Prostate gland (tissue), 2 donors: ENCODE measurements around the gene GFRA4.

ENCODE experiments used
- POLR2A ChIP-seq: fragments of 450-650 bp; IDR thresholded peaks from one replicate; pipeline ENCODE4 v1.6.1; 2016; ENCODE audit warnings: antibody characterized with exemption, mild to moderate bottlenecking
- POLR2AphosphoS5 ChIP-seq: sonication (generic); formaldehyde crosslinking; IDR thresholded peaks from one replicate; pipeline ENCODE4 v1.6.1; 2017; ENCODE audit warnings: antibody characterized with exemption
- TF ChIP-seq, protein P1 (sequence below), 4 experiments: fragments of 200-600 bp in 2 of 4; fragments of 450-650 bp in 2 of 4; sonication (generic) in 2 of 4; IDR thresholded peaks; 1 replicate in 3 of 4; 2 replicates in 1 of 4; pipeline ENCODE4 v1.5.1; 2016 to 2019; ENCODE audit warnings: antibody characterized with exemption in 4 of 4, mild to moderate bottlenecking in 2 of 4, moderate library complexity in 2 of 4

DNA sequence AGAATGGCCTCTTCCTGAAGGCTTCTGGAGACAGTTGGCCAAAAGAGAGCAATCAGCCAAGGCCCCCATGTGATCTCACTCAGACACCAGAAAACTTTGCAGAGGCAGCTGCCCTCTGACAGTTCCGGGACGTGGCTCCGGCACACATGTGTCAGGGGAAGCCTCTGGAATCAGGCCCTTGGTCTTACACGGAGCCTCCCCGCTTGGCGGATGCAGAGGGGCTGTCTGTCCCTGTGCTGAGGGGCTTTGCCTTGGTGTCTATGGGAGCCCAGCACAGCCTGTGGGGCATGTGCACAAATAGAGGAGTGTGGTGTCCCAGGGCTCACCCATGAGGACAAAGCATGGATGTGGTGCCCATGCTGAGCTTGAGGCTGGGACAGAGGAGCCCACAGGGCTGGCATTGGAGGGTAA is 35.4 kb upstream of the GFRA4 start:
- TF ChIP-seq, protein P1, sequence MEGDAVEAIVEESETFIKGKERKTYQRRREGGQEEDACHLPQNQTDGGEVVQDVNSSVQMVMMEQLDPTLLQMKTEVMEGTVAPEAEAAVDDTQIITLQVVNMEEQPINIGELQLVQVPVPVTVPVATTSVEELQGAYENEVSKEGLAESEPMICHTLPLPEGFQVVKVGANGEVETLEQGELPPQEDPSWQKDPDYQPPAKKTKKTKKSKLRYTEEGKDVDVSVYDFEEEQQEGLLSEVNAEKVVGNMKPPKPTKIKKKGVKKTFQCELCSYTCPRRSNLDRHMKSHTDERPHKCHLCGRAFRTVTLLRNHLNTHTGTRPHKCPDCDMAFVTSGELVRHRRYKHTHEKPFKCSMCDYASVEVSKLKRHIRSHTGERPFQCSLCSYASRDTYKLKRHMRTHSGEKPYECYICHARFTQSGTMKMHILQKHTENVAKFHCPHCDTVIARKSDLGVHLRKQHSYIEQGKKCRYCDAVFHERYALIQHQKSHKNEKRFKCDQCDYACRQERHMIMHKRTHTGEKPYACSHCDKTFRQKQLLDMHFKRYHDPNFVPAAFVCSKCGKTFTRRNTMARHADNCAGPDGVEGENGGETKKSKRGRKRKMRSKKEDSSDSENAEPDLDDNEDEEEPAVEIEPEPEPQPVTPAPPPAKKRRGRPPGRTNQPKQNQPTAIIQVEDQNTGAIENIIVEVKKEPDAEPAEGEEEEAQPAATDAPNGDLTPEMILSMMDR (IDR thresholded peaks at IDR 0.05), result no peak
- TF ChIP-seq POLR2A (no peak), POLR2AphosphoS5 (no peak)
